ENCODE results near the gene TMTC1. TPM values are rescaled to one million over a fixed set of nuclear protein-coding genes. Genes with fewer than 3 reads are reported as not detected.

TMTC1 gene
- total RNA-seq, 2 donors from 2014 or later = 76.3 to 160 TPM

DNA sequence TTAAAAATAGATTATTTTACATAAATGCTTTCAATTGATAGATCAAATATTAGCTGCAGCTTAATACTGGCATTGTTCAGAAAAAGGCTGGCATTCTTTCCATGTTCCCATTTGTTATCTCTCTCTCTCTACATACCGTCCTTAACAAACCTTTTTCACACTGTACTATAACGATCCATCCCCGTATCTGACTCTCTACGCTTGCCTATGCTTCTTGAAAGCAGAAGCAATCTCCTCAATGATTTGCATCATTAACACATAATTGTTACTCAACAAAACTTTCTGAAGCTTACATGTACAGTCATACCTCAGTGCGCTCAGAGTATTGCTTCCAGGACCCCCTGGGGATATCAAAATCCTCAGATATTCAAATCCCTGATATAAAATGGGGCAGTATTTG is 89.7 kb downstream of the TMTC1 start:
- no peak overlapping the region for H3K27ac ChIP-seq
- ATAC-seq (ENCODE audit: insufficient number of reproducible peaks, low FRiP score, low read depth) = no peak
- no peaks in the 10 kb centered on the region for H3K27me3 ChIP-seq (replicated peaks; ENCODE audit: insufficient read depth)
- DNase-seq (ENCODE audit: low spot score) = no peak
- H3K36me3 ChIP-seq = no peaks in the 10 kb centered on the region
- H3K4me1 ChIP-seq (ENCODE audit: control insufficient read depth in 1 of 2, low read depth in 2 of 2) = no peaks in the 10 kb centered on the region
- TF ChIP-seq, protein P1, sequence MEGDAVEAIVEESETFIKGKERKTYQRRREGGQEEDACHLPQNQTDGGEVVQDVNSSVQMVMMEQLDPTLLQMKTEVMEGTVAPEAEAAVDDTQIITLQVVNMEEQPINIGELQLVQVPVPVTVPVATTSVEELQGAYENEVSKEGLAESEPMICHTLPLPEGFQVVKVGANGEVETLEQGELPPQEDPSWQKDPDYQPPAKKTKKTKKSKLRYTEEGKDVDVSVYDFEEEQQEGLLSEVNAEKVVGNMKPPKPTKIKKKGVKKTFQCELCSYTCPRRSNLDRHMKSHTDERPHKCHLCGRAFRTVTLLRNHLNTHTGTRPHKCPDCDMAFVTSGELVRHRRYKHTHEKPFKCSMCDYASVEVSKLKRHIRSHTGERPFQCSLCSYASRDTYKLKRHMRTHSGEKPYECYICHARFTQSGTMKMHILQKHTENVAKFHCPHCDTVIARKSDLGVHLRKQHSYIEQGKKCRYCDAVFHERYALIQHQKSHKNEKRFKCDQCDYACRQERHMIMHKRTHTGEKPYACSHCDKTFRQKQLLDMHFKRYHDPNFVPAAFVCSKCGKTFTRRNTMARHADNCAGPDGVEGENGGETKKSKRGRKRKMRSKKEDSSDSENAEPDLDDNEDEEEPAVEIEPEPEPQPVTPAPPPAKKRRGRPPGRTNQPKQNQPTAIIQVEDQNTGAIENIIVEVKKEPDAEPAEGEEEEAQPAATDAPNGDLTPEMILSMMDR (IDR thresholded peaks at IDR 0.05) = no peak
- no peaks in the 10 kb centered on the region for H3K9me3 ChIP-seq
- no peak overlapping the region for H3K4me3 ChIP-seq

DNA sequence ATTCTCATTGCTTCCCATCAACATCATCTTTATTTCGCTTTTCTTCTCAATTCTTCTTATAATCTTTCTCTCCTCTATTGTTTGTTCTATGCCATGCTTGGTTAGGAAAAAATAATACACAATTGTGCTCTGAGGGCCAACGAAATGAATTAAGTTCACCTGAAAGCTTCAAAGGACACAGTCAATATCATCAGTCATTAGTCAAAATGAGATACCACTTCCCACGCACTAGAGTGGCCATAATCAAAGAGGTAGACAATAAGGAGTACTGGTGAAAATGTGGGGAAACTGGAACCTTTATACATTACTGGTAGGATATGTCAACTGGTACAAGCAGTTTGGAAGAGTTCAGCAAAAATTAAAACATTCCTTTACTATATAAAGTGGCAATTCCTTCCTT is 91.5 kb downstream of the TMTC1 start:
- no peak overlapping the region for H3K27ac ChIP-seq
- TF ChIP-seq, protein P1 (IDR thresholded peaks at IDR 0.05) = no peak
- H3K9me3 ChIP-seq = no peaks in the 10 kb centered on the region
- H3K4me1 ChIP-seq (ENCODE audit: control insufficient read depth in 1 of 2, low read depth in 2 of 2) = peaks cover 0 to 3% of the 10 kb centered on the region in 2 donors
- no peak overlapping the region for H3K4me3 ChIP-seq
- ATAC-seq (ENCODE audit: insufficient number of reproducible peaks, low FRiP score, low read depth) = no peak
- no peaks in the 10 kb centered on the region for H3K27me3 ChIP-seq (replicated peaks; ENCODE audit: insufficient read depth)
- no peaks in the 10 kb centered on the region for H3K36me3 ChIP-seq
- DNase-seq (ENCODE audit: low spot score) = no peak

DNA sequence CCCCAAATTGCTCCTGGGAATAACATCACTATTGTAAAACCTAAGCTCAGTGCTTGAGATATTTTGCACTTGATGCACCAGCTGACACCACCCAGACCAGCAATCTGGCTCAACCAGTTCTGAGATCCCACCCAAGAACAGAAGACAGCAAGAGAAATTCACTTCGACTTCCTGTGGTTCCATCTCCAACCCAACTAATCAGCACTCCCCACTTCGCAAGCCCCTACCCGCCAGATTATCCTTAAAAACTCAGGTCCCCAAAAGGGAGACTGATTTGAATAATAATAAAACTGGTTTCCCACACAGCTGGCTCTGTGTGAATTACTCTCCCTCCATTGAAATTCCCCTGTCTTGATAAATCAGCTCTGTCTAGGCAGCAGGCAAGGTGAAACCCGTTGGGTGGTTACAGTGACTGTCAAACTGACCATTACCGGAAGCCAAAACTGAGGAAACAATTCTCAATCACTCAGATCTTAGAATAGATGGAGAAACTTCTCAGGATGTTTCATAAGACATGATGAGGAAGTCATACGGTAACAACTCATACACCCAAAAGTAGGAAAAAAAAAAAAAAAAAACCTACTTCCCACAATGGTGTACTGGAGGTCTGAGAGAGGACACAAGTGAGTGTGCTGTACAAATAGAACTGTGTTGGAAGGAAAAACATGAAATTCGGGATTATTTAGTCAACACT is 92.4 kb downstream of the TMTC1 start:
- no peak overlapping the region for H3K27ac ChIP-seq
- H3K4me1 ChIP-seq (ENCODE audit: control insufficient read depth in 1 of 2, low read depth in 2 of 2) = peaks cover 0 to 3% of the 10 kb centered on the region in 2 donors
- no peak overlapping the region for H3K4me3 ChIP-seq
- no peaks in the 10 kb centered on the region for H3K36me3 ChIP-seq
- TF ChIP-seq, protein P1 (IDR thresholded peaks at IDR 0.05) = no peak
- ATAC-seq (ENCODE audit: insufficient number of reproducible peaks, low FRiP score, low read depth) = no peak
- no peak for DNase-seq (ENCODE audit: low spot score)
- no peaks in the 10 kb centered on the region for H3K27me3 ChIP-seq (replicated peaks; ENCODE audit: insufficient read depth)
- H3K9me3 ChIP-seq = no peaks in the 10 kb centered on the region

DNA sequence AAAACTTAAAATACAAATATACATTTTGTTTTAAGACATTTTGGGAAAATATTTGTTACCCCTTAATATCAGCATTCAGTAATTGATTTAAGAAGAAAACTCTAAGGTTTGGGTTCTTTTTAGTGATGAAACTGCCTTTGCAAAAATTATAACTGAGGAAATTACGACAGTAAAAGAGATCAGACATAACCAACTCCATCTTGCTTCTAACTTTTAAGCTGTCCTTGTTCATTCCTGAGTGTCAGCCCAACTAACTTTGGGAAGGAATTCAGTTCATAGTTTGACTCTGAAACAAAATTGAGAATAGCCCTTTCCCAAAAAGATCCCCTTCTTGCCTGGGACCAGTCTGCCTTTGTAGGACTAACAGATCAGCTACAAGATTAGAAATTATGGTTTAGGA is 93.0 kb downstream of the TMTC1 start:
- TF ChIP-seq, protein P1 (IDR thresholded peaks at IDR 0.05) = no peak

DNA sequence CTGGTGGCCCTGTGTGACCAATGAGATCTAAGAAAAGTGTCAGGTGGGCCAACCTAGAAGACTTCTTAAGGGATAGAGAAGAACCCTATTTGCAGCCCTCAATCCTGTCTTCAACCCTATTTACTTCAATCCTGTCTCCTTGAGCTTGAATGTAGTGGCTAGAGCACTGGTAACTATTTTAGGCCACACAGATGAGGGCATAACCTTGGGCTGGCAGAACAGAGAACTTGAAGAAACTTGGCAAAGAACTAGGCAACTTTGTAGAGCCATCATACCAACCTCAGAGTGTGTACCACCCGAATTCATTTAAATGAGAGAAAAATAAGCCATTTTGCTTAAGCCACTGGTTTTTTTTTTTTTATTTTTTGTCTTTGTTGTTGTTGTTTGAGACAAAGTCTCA is 94.8 kb downstream of the TMTC1 start:
- H3K27me3 ChIP-seq (replicated peaks; ENCODE audit: insufficient read depth) = no peaks in the 10 kb centered on the region
- no peak overlapping the region for H3K27ac ChIP-seq
- H3K4me1 ChIP-seq (ENCODE audit: control insufficient read depth in 1 of 2, low read depth in 2 of 2) = peaks cover 0 to 3% of the 10 kb centered on the region in 2 donors
- no peak for ATAC-seq (ENCODE audit: insufficient number of reproducible peaks, low FRiP score, low read depth)
- TF ChIP-seq, protein P1 (IDR thresholded peaks at IDR 0.05) = no peak
- no peaks in the 10 kb centered on the region for H3K9me3 ChIP-seq
- H3K4me3 ChIP-seq = no peak overlapping the region
- no peak for DNase-seq (ENCODE audit: low spot score)
- H3K36me3 ChIP-seq = no peaks in the 10 kb centered on the region

More for the DNA sequence above, 93.0 kb downstream of the TMTC1 start:
- Histone ChIP-seq H3K36me3 (no peaks in the 10 kb centered on the region), H3K4me1 (ENCODE audit: control insufficient read depth in 1 of 2, low read depth in 2 of 2) (peaks cover 0 to 3% of the 10 kb centered on the region in 2 donors), H3K27ac (no peak overlapping the region), H3K4me3 (no peak overlapping the region), H3K9me3 (no peaks in the 10 kb centered on the region), H3K27me3 (replicated peaks; ENCODE audit: insufficient read depth) (no peaks in the 10 kb centered on the region)
- ATAC-seq (ENCODE audit: insufficient number of reproducible peaks, low FRiP score, low read depth) (no peak), DNase-seq (ENCODE audit: low spot score) (no peak)
